Measurements from ENCODE around the gene PRPF8.
"Not testable (repeated sequence)": the region's sequence is repeated elsewhere in the genome, so short reads cannot be mapped to it uniquely, and the experiment has no call there.

The PRPF8 gene

DNA sequence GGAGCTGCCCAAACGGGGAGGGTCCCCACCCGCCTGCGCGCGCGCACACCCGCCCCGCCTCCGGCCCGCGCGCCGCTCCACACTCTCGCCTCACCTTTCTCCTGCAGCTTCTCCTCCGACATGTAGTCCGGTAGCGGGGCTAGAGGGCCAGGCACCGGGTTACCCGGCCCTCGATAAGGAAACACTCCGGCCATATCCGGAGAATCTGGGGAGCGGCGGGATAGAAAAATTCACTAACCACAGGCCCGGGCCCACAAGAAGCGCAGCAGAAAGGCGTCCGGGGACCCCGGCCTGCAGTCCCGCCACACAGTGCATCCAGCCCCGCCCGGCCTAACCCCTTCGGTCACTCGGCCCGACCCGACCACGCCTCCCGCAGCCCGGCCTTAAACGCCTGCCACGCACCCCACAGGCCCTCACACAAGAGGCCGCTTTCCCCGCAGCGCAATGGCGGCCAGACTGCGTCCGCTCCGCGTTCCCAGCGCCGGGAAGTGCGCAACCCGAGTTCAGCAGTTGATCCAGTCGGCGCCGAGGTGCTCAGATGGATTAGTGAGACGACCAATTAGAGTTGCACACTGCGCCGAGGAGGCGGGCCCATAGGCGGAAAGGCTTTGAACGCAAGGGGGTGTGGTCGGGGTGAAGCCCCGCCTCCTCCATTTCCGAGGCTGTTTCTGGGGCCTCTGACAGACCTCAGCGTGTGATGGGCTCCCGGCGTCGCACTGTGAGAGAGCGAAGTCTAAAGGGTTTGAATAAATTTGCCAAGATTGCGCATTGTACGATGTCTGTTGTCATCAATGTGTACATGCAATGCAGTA, at the start of gene PRPF8:
Gene PRPF8, minus strand, starts transcription at position 490 of the 812 bp plus-strand sequence. Its CDS starts 296 bp downstream, at position 194.
- DNase-seq = peak; percentile 99

DNA sequence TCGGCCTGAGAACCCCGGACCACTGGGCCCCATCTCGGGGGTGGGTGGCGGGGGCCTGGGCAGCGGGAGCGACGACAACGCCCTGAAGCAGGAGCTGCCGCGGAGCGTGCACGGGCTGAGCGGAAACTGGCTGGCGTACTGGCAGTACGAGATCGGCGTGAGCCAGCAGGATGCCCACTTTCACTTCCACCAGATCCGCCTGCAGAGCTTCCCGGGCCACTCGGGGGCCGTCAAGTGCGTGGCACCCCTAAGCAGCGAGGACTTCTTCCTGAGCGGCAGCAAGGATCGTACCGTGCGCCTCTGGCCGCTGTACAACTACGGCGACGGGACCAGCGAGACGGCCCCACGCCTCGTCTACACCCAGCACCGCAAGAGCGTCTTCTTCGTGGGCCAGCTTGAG, 49.1 kb upstream of the PRPF8 start:
- no peak for DNase-seq

DNA sequence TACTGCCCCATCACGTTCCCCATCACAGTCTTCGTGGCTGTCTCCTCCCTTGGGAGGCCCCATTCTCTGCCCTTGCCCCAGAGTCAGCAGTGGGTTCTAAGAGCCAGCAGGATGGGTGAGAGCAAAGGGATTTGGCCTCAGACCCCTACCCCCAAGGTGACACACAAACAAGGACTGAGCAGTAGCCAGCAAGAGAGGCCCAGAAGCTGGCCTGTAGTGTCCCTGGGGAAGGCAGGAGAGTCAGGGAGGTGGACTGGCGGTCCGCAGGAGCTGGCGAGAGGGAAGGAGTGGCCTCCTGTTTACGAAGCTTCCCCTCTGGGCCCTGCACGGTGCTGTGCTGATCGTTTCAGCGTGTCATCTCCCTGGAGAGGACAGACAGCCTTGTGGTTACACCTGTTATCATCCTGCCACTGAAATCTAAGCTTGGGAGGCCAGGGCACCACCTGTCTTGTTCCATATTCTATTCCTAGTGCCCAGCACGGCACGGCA, 48.2 kb upstream of the PRPF8 start:
- no peak for DNase-seq

DNA sequence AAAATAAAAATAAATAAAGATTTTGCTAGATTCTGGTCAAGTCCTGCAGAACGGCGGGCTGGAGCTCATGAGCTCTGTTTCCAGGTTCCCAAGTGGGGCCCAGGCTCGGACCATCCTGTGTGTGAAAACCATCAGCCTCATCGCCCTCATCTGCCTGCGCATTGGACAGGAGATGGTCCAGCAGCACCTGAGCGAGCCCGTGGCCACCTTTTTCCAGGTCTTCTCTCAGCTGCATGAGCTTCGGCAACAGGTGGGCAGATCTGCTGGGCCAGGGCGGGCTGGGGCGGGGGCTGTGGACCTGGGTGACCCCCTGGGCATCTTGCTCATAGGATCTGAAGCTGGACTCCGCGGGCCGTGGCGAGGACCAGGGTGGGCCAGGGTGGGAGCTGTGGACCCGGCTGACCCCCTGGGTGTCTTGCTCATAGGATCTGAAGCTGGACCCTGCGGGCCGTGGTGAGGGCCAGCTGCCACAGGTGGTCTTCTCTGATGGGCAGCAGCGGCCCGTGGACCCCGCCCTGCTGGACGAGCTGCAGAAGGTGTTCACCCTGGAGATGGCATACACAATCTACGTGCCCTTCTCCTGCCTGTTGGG, 47.7 kb upstream of the PRPF8 start:
- DNase-seq = no peak

DNA sequence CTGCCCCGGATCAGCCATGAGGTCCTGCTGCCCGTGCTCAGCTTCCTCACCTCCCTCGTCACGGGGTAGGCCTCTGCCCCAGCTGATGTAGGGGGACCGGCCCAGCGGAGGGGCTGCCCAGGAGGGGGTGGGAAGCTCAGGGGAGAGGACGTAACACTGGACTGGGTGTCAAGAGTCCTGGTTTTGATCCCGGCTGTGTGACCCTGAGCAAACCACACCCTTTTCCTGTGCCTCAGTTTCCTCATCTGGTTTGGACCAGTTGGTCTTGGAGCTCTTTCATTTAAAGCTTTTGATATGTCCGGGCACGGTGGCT, 46.5 kb upstream of the PRPF8 start:
- no peak for DNase-seq

DNA sequence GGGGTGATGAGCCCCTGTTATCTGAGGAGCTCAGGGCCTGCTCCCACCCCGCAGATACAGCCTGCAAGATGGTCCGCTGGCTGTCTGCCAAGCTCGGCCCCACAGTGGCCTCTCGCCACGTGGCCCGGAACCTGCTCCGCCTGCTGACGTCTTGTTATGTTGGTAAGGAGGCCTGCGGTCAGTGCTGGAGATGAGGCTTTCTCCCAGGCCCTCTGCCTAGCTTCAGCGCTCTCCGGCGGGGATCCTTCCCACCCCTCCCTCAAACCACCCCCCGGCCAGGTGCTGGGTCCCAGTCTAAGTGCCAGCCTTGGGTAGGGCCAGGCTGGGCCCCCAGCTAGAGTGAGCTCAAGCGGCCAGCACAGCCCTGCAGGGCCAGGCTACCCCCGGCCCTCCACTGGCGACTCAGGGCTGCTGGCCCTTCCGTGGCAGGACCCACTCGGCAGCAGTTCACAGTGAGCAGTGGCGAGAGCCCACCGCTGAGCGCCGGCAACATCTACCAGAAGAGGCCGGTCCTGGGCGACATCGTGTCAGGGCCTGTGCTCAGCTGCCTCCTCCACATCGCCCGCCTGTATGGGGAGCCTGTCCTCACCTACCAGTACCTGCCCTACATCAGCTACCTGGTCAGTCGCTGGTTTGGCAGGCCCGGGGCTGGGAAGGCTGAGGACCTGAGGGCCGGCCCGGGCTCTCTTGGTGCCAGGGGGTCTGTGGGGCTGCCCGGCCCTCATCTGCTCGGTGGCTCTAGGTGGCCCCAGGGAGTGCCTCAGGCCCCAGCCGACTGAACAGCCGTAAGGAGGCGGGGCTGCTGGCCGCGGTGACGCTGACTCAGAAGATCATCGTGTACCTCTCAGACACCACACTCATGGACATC, 45.9 kb upstream of the PRPF8 start:
- no peak for DNase-seq

DNA sequence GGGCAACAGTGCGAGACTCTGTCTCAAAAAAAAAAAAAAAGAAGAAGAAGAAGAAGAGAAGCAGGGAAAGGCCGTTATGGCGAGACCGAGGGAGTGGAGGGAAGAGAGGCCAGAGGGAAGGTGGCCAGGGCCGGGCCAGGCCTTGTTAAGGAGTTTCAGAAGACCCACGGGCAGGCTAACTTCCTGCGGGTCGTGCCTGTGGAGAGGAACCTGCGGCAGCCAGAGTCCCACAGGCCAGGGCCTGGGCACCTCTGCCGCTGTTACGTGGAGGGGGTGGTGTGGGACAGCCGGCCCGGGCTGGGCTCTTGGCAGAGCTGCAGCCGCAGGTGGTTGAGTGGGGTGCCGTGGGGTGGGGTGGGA, 45.3 kb upstream of the PRPF8 start:
- DNase-seq = no peak

DNA sequence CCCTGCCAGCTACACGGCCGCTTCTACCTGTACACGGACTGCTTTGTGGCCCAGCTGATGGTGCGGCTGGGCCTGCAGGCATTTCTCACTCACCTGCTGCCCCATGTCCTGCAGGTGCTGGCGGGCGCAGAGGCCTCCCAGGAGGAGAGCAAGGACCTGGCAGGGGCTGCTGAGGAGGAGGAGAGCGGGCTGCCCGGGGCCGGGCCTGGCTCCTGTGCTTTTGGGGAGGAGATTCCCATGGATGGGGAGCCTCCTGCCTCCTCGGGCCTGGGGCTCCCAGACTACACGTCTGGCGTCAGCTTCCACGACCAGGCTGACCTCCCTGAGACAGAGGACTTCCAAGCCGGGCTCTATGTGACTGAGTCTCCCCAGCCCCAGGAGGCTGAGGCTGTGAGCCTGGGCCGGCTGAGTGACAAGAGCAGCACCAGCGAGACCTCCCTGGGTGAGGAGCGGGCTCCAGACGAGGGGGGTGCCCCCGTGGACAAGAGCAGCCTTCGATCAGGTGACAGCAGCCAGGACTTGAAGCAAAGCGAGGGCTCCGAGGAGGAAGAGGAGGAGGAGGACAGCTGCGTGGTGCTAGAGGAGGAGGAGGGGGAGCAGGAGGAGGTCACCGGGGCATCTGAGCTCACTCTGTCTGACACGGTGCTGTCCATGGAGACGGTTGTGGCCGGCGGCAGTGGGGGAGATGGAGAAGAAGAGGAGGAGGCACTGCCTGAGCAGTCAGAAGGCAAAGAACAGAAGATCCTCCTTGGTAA, 43.4 kb upstream of the PRPF8 start:
- no peak for DNase-seq

DNA sequence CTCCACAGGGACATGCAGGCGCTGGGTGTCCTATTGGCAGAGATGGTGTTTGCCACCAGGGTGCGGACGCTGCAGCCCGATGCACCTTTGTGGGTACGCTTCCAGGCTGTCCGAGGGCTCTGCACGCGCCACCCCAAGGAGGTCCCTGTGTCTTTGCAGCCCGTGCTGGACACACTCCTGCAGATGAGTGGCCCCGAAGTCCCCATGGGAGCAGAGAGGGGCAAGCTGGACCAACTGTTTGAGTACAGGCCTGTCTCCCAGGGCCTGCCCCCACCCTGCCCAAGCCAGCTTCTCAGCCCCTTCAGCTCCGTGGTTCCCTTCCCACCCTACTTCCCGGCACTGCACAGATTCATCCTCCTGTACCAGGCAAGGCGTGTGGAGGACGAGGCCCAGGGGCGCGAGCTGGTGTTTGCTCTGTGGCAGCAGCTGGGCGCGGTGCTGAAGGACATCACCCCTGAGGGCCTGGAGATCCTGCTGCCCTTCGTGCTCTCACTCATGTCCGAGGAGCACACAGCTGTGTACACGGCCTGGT, 42.7 kb upstream of the PRPF8 start:
- DNase-seq = no peak

DNA sequence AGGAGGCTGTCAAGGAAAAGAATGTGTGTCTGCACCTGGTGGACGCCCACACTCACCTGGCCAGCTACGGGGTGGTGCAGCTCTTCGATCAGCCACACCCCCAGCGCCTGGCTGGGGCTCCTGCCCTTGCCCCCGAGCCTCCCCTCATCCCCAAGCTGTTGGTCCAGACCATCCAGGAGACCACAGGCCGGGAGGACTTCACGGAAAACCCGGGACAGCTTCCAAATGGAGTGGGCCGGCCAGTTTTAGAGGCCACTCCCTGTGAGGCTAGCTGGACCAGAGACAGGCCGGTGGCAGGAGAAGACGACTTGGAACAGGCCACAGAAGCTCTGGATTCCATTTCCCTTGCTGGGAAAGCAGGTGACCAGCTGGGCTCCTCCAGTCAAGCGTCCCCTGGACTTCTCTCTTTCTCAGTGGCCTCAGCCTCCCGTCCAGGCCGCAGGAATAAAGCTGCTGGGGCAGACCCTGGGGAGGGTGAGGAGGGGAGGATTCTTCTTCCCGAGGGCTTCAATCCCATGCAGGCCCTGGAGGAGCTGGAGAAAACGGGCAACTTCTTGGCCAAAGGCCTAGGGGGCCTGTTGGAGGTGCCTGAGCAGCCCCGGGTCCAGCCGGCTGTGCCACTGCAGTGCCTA, 42.1 kb upstream of the PRPF8 start:
- no peak for DNase-seq

DNA sequence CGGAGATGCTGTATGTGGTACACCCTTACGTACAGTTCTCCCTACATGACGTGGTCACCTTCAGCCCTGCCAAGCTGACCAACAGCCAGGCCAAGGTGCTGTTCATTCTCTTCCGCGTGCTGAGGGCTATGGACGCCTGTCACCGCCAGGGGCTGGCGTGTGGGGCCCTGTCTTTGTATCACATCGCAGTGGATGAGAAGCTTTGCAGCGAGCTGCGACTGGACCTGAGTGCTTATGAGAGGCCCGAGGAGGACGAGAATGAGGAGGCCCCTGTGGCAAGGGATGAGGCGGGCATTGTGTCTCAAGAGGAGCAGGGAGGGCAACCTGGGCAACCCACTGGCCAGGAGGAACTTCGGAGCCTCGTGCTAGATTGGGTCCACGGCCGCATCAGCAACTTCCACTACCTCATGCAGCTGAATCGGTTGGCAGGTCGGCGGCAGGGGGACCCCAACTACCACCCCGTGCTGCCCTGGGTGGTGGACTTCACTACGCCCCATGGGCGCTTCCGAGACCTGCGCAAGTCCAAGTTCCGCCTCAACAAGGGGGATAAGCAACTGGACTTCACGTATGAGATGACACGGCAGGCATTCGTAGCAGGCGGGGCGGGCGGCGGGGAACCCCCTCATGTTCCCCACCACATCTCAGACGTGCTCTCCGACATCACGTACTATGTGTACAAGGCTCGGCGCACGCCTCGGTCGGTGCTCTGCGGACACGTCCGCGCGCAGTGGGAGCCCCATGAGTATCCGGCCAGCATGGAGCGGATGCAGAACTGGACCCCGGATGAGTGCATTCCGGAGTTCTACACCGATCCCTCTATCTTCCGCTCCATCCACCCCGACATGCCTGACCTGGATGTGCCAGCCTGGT, 41.2 kb upstream of the PRPF8 start:
- DNase-seq = no peak

DNA sequence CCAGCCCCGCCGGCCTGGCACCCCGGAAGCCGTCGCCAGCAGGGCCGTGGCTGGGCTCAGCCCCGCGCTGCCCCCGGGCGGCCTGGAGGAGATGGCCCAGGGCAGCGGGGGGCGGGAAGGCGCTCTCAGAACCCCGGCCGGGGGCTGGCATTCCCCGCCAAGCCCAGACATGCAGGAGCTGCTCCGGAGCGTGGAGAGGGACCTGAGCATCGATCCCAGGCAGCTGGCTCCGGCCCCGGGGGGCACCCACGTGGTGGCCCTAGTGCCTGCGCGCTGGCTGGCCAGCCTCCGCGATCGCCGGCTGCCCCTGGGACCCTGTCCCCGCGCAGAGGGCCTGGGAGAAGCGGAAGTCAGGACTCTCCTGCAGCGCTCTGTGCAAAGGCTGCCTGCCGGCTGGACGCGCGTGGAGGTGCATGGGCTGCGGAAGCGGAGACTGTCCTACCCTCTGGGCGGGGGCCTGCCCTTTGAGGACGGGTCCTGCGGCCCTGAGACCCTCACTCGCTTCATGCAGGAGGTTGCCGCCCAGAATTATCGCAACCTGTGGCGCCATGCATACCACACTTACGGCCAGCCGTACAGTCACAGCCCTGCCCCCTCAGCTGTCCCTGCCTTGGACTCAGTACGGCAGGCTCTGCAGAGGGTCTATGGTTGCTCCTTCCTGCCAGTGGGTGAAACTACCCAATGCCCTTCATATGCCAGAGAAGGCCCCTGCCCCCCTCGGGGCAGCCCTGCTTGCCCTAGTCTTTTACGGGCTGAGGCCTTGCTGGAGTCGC, 40.4 kb upstream of the PRPF8 start:
- no peak for DNase-seq

DNA sequence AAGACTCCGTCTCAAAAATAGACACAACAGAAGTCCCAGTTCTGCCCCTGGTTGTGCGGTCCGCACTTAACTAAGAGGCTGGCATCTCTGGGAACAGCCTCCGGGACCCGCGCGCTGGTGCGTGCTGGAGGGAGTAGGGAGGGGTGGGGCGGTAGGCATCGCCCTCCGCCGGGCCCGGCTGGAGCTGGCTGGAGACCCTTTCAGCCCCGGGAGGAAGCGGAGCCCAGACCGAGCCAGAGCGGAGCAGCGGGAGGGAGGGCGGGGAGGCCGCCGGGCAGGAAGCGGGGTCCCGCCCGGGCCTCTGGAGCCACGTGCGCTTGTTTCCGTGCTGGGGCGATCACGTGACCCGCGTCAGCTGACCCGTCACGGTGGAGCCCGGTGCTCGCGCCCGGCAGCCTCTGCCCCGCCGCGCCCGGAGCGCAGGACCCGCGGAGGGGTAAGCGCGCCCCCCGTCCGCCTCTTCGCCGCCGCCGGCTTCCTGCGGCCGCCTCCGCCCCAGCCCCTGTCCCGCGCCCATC, 39.7 kb upstream of the PRPF8 start, which contains the start of gene WDR81:
Gene WDR81, plus strand, starts transcription at position 354 of the 518 bp plus-strand sequence. CDS start 256 bp downstream, outside the sequence.
- peak; percentile 84 for DNase-seq

DNA sequence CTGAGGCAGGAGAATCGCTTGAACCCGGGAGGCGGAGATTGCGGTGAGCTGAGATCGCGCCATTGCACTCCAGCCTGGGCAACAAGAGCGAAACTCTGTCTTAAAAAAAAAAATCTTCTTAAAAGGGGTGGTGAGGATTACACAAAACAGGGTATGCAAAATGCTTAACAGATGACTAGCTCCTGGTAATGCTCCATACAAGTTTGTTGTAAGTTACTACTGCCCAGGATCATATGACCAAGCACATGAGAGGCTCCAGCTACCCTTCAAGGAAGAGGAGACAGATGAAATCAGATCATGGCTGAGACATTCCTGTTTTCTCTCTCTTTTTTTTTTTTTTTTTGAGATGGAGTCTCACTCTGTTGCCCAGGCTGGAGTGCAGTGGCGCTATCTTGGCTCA, 37.4 kb upstream of the PRPF8 start:
- DNase-seq = not testable (repeated sequence)

DNA sequence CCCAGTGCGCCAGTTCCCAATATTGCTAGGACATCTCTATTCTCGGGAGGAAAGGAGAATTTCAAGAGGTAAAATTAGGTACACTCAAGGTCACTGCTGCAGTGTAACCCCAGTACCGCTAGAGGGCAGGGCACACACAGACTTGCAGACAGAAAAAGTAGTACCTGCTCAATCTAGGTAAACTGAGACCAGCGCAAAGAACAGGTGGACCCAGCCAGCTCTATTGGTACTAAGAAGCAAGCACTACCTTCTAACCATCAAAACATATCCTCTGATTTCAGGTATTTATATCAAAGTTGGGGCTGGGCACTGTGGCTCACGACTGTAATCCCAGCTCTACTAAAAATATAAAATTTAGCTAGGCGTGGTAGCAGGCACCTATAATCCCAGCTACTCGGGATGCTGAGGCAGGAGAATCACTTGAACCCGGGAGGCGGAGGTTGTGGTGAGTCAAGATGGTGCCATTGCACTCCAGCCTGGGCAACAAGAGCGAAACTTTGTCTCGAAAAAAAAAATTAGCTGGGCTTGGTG, 36.3 kb upstream of the PRPF8 start:
- peak; percentile 78 for DNase-seq

DNA sequence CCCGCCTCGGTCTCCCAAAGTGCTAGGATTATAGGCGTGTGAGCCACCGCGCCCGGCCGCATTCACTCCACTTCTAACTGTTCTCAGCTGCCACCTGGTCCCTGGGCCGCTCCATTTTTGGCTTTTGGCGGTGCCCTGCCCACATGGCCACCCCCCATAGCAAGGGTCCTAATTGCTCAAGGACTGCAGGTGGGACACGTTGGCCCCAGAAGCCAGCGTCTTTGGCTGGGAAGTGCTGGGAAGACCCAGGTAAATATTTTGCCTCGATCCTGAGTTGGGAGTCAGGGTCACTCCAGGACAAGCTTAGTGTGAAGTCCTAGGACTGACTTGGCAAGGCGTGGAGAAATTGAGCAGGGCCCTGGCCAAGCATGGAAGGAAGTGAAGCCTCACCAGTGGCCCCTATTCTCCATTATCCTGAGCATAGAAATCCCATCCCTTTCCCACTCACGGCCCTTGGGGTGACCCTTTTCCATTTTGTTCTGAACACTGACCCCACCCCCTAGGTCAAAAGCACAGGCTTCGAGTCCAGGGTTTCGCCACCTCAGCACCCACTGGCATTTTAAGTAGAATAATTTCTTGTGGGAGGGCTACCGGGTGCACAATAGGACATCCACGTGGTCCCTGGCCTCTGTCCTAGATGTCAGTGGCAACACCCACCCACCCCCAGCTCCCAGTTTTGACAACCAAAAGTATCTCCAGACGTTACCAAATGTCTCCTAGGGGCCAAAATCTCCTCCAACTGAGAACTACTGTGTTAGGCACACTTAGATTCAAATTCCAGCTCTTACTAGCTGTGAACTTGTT, 33.9 kb upstream of the PRPF8 start:
- DNase-seq = no peak

DNA sequence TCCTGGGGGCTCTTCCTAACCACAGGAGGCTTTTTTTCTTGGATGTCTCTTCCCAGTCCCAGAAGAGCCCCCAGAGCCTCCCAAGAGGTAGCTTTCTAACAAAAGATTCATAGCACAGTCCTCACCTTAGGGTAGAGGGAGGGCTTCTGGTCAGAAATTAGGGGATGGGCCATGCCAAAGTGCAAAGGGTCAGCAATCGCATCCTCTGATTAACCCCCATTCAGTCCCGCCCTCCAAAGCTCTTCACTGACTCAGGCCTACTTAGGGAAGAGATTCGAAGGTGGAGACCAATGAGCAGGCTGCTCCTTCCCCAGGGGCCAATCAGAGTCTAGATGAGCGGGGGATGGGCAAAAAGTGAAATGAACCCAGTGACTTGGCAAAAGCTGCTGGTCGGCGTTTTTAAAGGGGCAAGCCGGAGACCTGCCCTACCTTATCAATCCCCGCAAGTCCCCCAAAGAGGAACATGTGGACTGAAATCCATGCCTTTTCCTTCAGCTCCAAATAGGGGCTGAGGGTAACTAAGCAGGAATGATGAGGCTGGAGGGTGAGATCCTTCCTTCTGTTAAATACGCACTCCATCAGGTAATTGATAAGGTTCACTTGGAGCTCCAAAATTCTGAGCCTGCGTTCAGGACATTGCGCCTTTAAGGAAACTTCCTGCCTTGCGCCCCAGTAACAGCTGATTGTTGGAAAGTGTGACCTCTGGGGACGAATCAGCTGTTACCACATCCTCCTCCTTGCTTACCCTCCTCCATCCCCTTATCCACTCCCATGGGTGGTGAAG, 32.4 kb upstream of the PRPF8 start:
- peak; percentile 90 for DNase-seq
